HepG2 (cell line): ENCODE results near the gene ZNFX1. TPM values are rescaled to one million over a fixed set of nuclear protein-coding genes. Genes with fewer than 3 reads are reported as not detected.

Source experiments
- ATAC-seq: fragments of 200-7000 bp; cut with Tn5 transposase; 3 replicates; pipeline ENCODE4 v1.9.1; 2020; ENCODE audit warnings: mild to moderate bottlenecking, moderate library complexity
- BruUV-seq: library from RNA; stranded (reverse); fragments of 400-500 nt; replicated peaks from 2 replicates; lab custom pipeline; 2021; lab: Mats Ljungman, UMichigan
- CTCF ChIA-PET: fragments of 300-600 bp; formaldehyde crosslinking; extraction: SDS; loops from one replicate; lab custom pipeline; 2021; ENCODE audit warnings: low total read pairs, inconsistent platforms, low intra/inter-chr PET ratio; lab: Yijun Ruan, JAX
- POLR2A ChIA-PET: fragments of 350-600 bp; sonication (Branson Sonifier 250); formaldehyde crosslinking; loops from one replicate; lab custom pipeline; 2020; ENCODE audit warnings: antibody characterized with exemption, inconsistent platforms; lab: Yijun Ruan, JAX
- DNase-seq: peaks from one replicate; pipeline ENCODE4 v3.0.0-alpha.2; 2015; ENCODE audit warnings: low spot score
- FAIRE-seq: peaks from 3 replicates; lab custom pipeline; 2011; peaks lifted over from hg19 to GRCh38; lab: Jason Lieb, UNC
- H2AFZ ChIP-seq: one replicate; pipeline ENCODE4 v1.6.1; 2011; ENCODE audit warnings: low read length, inconsistent platforms
- H3K27ac ChIP-seq: fragments of 300-600 bp; 3 replicates; pipeline ENCODE4 v1.8.0; 2011; ENCODE audit warnings: mixed run types, mild to moderate bottlenecking, mixed read lengths, low read length, inconsistent platforms; ENCODE audit not compliant: insufficient read depth; ENCODE audit errors: extremely low read length
- H3K27me3 ChIP-seq, 2 experiments: fragments of 200-600 bp in 1 of 2; 2 replicates in 1 of 2; 3 replicates in 1 of 2; pipeline versions ENCODE4 v1.6.0 to v1.8.0; 2011; ENCODE audit warnings: low read length in 2 of 2, mild to moderate bottlenecking in 2 of 2, moderate library complexity in 2 of 2, inconsistent platforms in 1 of 2; ENCODE audit not compliant: insufficient read depth in 2 of 2, control insufficient read depth in 1 of 2
- H3K36me3 ChIP-seq, 2 experiments: fragments of 200-600 bp in 1 of 2; replicated peaks in 1 of 2; 2 replicates in 1 of 2; 3 replicates in 1 of 2; pipeline versions ENCODE4 v1.5.1 to v1.8.0; 2011; ENCODE audit warnings: low read length in 2 of 2, inconsistent platforms in 1 of 2; ENCODE audit not compliant: insufficient read depth in 2 of 2, control insufficient read depth in 1 of 2
- H3K4me1 ChIP-seq: 2 replicates; pipeline ENCODE4 v1.5.1; 2012; ENCODE audit warnings: low read length, inconsistent platforms; ENCODE audit not compliant: insufficient read depth
- H3K4me2 ChIP-seq: 2 replicates; pipeline ENCODE4 v1.6.0; 2011; ENCODE audit warnings: low read depth, low read length, inconsistent platforms
- H3K4me3 ChIP-seq, 3 experiments: fragments of 200-600 bp in 1 of 3; sonication (generic), shearing (Covaris generic) in 1 of 3; replicated peaks in 1 of 3; 2 replicates each; pipeline ENCODE4 v1.5.1; 2011 to 2016; ENCODE audit warnings: low read length in 3 of 3, inconsistent platforms in 2 of 3, low read depth in 2 of 3, mild to moderate bottlenecking in 2 of 3, control low read depth in 1 of 3, mixed read lengths in 1 of 3; ENCODE audit not compliant: insufficient read depth in 1 of 3
- H3K79me2 ChIP-seq: one replicate; pipeline ENCODE4 v1.6.1; 2011; ENCODE audit warnings: low read length, inconsistent platforms; ENCODE audit not compliant: insufficient read depth
- H3K9ac ChIP-seq: 2 replicates; pipeline ENCODE4 v1.6.0; 2011; ENCODE audit warnings: mild to moderate bottlenecking, low read depth, low read length, inconsistent platforms; ENCODE audit not compliant: insufficient read depth
- H3K9me3 ChIP-seq: 2 replicates; pipeline ENCODE4 v1.5.1; 2012; ENCODE audit warnings: mild to moderate bottlenecking, low read length
- H4K20me1 ChIP-seq: 2 replicates; pipeline ENCODE4 v1.6.0; 2011; ENCODE audit warnings: inconsistent platforms, mild to moderate bottlenecking, low read length, moderate library complexity; ENCODE audit not compliant: insufficient read depth
- ARNT2 ChIP-seq: sonication (generic); formaldehyde crosslinking; IDR thresholded peaks from 2 replicates; pipeline ENCODE4 v1.8.0; 2022; ENCODE audit warnings: mild to moderate bottlenecking, low read depth, missing genetic modification reagents, moderate library complexity
- CREM ChIP-seq, 2 experiments: sonication (generic) in 1 of 2; formaldehyde crosslinking in 1 of 2; IDR thresholded peaks; 2 replicates each; pipeline versions ENCODE4 v1.4.0 to v1.6.1; 2016 to 2020; ENCODE audit warnings: antibody characterized with exemption in 1 of 2, mild to moderate bottlenecking in 1 of 2, missing genetic modification reagents in 1 of 2
- FOXK1 ChIP-seq: sonication (generic); formaldehyde crosslinking; IDR thresholded peaks from 2 replicates; pipeline ENCODE4 v1.4.0; 2020; ENCODE audit warnings: low read depth, missing genetic modification reagents, borderline replicate concordance
- FOXK2 ChIP-seq: fragments of 450-650 bp; IDR thresholded peaks from 2 replicates; pipeline ENCODE4 v1.6.1; 2016
- HDAC2 ChIP-seq: sonication (generic); formaldehyde crosslinking; IDR thresholded peaks from 2 replicates; pipeline ENCODE4 v1.4.0; 2020; ENCODE audit warnings: missing genetic modification reagents
- HNRNPK ChIP-seq: fragments of 200-400 bp; formaldehyde crosslinking; IDR thresholded peaks from 2 replicates; pipeline ENCODE4 v1.6.1; 2018; ENCODE audit warnings: low read length, low read depth, moderate library complexity, mild to moderate bottlenecking; ENCODE audit not compliant: poor library complexity, severe bottlenecking
- HOXA5 ChIP-seq: sonication (generic); formaldehyde crosslinking; IDR thresholded peaks from 2 replicates; pipeline ENCODE4 v1.4.0; 2020; ENCODE audit warnings: missing genetic modification reagents
- IRF9 ChIP-seq: sonication (generic); formaldehyde crosslinking; IDR thresholded peaks from 2 replicates; pipeline ENCODE4 v1.8.0; 2022; ENCODE audit warnings: missing genetic modification reagents, mild to moderate bottlenecking, borderline replicate concordance
- MBD4 ChIP-seq: IDR thresholded peaks from 2 replicates; pipeline ENCODE4 v1.6.1; 2012; ENCODE audit warnings: low read length, inconsistent platforms, borderline replicate concordance
- NFYC ChIP-seq: IDR thresholded peaks from 2 replicates; pipeline ENCODE4 v1.6.1; 2016; ENCODE audit warnings: missing genetic modification reagents, missing compliant biosample characterization
- PRPF4 ChIP-seq: fragments of 200-400 bp; formaldehyde crosslinking; IDR thresholded peaks from 2 replicates; pipeline ENCODE4 v1.6.1; 2016; ENCODE audit warnings: low read length, low read depth; ENCODE audit not compliant: poor library complexity, severe bottlenecking
- ZNF557 ChIP-seq: sonication (generic); formaldehyde crosslinking; IDR thresholded peaks from 2 replicates; pipeline ENCODE4 v1.4.0; 2020; ENCODE audit warnings: missing genetic modification reagents
- ZNF792 ChIP-seq: IDR thresholded peaks from 2 replicates; pipeline ENCODE4 v1.6.1; 2016
- ZSCAN25 ChIP-seq: sonication (generic); formaldehyde crosslinking; IDR thresholded peaks from 2 replicates; pipeline ENCODE4 v1.8.0; 2022; ENCODE audit warnings: mild to moderate bottlenecking, missing genetic modification reagents
- ZSCAN9 ChIP-seq: IDR thresholded peaks from 2 replicates; pipeline ENCODE4 v1.6.1; 2016; ENCODE audit warnings: borderline replicate concordance
- WGBS: methylation state at CpG from one replicate; pipeline ENCODE4 v1.1.6; 2017; ENCODE audit warnings: low lambda C conversion rate; 5-methylcytosine and 5-hydroxymethylcytosine counted together
- in situ Hi-C: cut with HindIII; loops from 2 replicates; pipeline ENCODE4 v1.10.0; 2017; ENCODE audit warnings: low pct_unique_long_range_greater_than_20kb; ENCODE audit not compliant: extremely low pct_ligation_motif_present
- intact Hi-C: fragments of 100-400 bp; cut with micrococcal nuclease; formaldehyde crosslinking; loops from one replicate; pipeline ENCODE4 v1.10.0; 2022; ENCODE audit not compliant: unreplicated experiment
- polyA plus RNA-seq, 8 experiments: library from polyadenylated mRNA; depleted of rRNA in 3 of 8; stranded (reverse) in 7 of 8; unstranded in 1 of 8; fragments of >200 nt; fragmentation: Illumina TruSeq in 4 of 8; extraction: Trizol in 4 of 8; gene quantifications; 2 replicates each; pipeline versions ENCODE4 v1.2.1 to v1.2.3, GENCODE V29; 2011 to 2016; ENCODE audit warnings: low read depth in 4 of 8, missing spikeins in 1 of 8, mixed read lengths in 1 of 8; ENCODE audit not compliant: insufficient read depth in 1 of 8
- total RNA-seq, 5 experiments: library from RNA; depleted of rRNA; stranded (reverse); fragments of >200 nt; fragmentation: Illumina TruSeq; extraction: Trizol; gene quantifications; 2 replicates each; pipeline ENCODE4 v1.2.3, GENCODE V29; 2016; ENCODE audit warnings: low read depth in 1 of 5
- TF ChIP-seq, protein P1 (sequence below): sonication (generic); formaldehyde crosslinking; IDR thresholded peaks from 2 replicates; pipeline ENCODE4 v1.8.0; 2022; ENCODE audit warnings: missing genetic modification reagents, mild to moderate bottlenecking, moderate library complexity, borderline replicate concordance

Gene ZNFX1
- total and polyA plus RNA-seq, 2 of the 13 experiments (the other 11 are each of a cell fraction or from before 2014, with no cell fraction given), result 2.9 to 11.1 TPM

DNA sequence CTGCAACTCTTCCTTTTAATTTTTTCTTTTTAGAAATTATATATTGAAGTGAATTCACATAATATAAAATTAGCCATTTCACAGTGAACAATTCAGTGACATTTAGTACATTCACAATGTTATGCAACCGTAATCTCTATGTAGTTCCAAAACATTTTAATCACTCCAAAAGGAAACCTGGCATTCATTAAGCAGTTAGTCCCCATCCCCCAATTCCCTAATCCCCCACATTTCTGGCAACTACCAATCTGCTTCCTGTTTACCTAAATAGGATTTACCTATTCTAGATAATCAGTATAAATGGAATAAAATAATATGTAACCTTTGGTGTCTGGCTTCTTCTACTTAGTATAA lies 67.1 kb downstream of the ZNFX1 start:
- no peak for ATAC-seq
- TF ChIP-seq HNRNPK, result peak; percentile 23
- TF ChIP-seq CREM (IDR thresholded peaks at IDR 0.05), result peak; percentile 3; the same call in 1 of the 2 replicates
- TF ChIP-seq CREM (CRISPR knock-in tag; IDR thresholded peaks at IDR 0.05), result no peak
- TF ChIP-seq ZSCAN9, result no peak
- TF ChIP-seq, all 625 proteins: peak for 2
- ChIA-PET POLR2A (interaction anchor here (1.1 kb wide), 1 partner anchor 8 kb away, joined by 4 read pairs; the partner anchor contains the start of gene DDX27), CTCF (no interaction called here)
- Histone ChIP-seq H4K20me1 (no peaks in the 10 kb centered on the region), H3K4me3 (no peak overlapping the region), H3K79me2 (no peaks in the 10 kb centered on the region), H3K9me3 (peaks cover 6% of the 10 kb centered on the region), H3K27me3 (no peaks in the 10 kb centered on the region), H2AFZ (no peak overlapping the region), H3K9ac (no peak overlapping the region), H3K36me3 (no peaks in the 10 kb centered on the region), H3K27ac (no peak overlapping the region), H3K4me2 (no peak overlapping the region), H3K4me1 (0 out of 2 replicates have a peak, but pooled peaks cover 12% of the 10 kb centered on the region)
- no TSS peak for BruUV-seq
- DNase-seq (no peak), FAIRE-seq (no peak)
- in situ Hi-C loops (no loop called here), intact Hi-C loops (no loop called here)
- 45% methylated on average over 1 of the region's 1 CpG for WGBS

GRCh38 chr20:49210101-49210756 lies 67.6 kb downstream of the ZNFX1 start:
- CTCF ChIA-PET, result no interaction called here
- Histone ChIP-seq H3K4me3 (no peak overlapping the region), H3K79me2 (no peaks in the 10 kb centered on the region), H3K4me1 (0 out of 2 replicates have a peak, but pooled peaks cover 12% of the 10 kb centered on the region), H2AFZ (no peak overlapping the region), H3K9ac (no peak overlapping the region), H4K20me1 (no peaks in the 10 kb centered on the region), H3K27me3 (no peaks in the 10 kb centered on the region), H3K27ac (no peak overlapping the region), H3K36me3 (no peaks in the 10 kb centered on the region), H3K4me2 (no peak overlapping the region), H3K9me3 (peaks cover 6% of the 10 kb centered on the region)
- POLR2A ChIA-PET, result interaction anchor here (1.1 kb wide), 1 partner anchor 9 kb away, joined by 4 read pairs; the partner anchor contains the start of gene DDX27
- ATAC-seq (no peak), FAIRE-seq (no peak), DNase-seq (no peak)
- in situ Hi-C loops (no loop called here), intact Hi-C loops (no loop called here)
- WGBS, result 83% methylated on average over 1 of the region's 1 CpG
- BruUV-seq, result no TSS peak
- peak; percentile 20; the same call in 1 of the 2 replicates for TF ChIP-seq CREM (IDR thresholded peaks at IDR 0.05)
- no peak for TF ChIP-seq CREM (CRISPR knock-in tag; IDR thresholded peaks at IDR 0.05)
- no peak for TF ChIP-seq PRPF4
- TF ChIP-seq HOXA5 (CRISPR knock-in tag), result no peak
- no peak for TF ChIP-seq ARNT2 (CRISPR knock-in tag)
- no peak for TF ChIP-seq ZNF557 (CRISPR knock-in tag)
- TF ChIP-seq, protein P1, sequence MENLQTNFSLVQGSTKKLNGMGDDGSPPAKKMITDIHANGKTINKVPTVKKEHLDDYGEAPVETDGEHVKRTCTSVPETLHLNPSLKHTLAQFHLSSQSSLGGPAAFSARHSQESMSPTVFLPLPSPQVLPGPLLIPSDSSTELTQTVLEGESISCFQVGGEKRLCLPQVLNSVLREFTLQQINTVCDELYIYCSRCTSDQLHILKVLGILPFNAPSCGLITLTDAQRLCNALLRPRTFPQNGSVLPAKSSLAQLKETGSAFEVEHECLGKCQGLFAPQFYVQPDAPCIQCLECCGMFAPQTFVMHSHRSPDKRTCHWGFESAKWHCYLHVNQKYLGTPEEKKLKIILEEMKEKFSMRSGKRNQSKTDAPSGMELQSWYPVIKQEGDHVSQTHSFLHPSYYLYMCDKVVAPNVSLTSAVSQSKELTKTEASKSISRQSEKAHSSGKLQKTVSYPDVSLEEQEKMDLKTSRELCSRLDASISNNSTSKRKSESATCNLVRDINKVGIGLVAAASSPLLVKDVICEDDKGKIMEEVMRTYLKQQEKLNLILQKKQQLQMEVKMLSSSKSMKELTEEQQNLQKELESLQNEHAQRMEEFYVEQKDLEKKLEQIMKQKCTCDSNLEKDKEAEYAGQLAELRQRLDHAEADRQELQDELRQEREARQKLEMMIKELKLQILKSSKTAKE, result no peak
- TF ChIP-seq ZNF792 (CRISPR knock-in tag), result 0 out of 2 replicates have a peak, but pooled peaks have one; percentile 20
- no peak for TF ChIP-seq FOXK1 (CRISPR knock-in tag)
- no peak for TF ChIP-seq MBD4
- 0 out of 2 replicates have a peak, but pooled peaks have one; percentile 5 for TF ChIP-seq FOXK2
- TF ChIP-seq NFYC, result no peak
- TF ChIP-seq HDAC2 (CRISPR knock-in tag), result 0 out of 2 replicates have a peak, but pooled peaks have one; percentile 17
- TF ChIP-seq ZSCAN25 (CRISPR knock-in tag), result no peak
- no peak for TF ChIP-seq IRF9 (CRISPR knock-in tag)
